Midbrain (tissue), 1 donor: ENCODE results near the gene HMCN2.

Experiments
- DNase-seq: peaks from one replicate; lab custom pipeline; 2025; lab: John Stamatoyannopoulos, UW

HMCN2 gene

GRCh38 chr9:130414910-130415746 lies 149.6 kb downstream of the HMCN2 start:
- DNase-seq: no peak

DNA sequence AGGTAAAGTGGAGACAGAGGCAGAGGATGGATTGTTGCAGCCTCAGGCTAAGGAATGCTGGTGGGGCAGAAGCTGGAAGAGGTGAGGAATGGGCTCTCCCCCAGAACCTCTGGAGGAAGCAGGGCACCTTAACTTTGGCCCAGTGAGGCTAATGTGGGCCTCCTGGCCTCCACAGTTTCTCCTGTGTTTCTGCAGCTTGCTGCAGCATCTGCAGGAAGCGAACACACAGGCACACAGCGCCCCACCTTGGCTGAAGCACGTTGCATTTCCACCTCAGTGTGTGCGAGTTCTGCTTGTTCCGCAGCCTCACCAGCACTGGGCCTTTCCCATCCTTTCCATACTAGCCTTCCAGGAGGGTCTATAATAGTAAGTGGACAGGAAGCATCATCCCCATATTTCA lies 152.0 kb downstream of the HMCN2 start:
- no peak for DNase-seq

- no peak for DNase-seq
These were observed 153.2 kb downstream of the HMCN2 start for GRCh38 chr9:130418776-130419175.

DNA sequence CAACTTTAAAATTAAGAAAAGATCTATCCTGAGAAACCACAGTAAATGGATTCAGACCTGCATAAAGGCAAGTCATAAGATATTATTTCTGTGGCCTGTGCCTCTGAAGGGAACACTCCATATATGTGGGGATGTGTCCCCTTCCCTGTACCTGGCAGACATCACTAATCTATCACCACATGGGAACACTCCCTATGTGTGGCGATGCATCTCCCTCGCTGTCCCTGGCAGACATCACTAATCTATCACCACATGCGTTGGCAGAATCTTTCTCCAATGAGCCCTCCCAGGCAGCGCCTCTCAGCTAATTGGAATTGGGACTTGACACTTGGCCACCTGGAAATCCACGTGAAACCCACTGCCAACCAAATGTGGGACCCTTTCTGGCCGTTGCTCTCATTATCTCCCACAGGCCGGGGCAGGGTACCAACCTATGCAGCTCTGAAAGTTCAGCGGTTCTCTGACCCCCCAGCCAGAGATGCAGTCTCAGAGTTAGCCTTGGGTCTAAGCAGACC lies 154.0 kb downstream of the HMCN2 start:
- no peak for DNase-seq

GRCh38 chr9:130421154-130421801 lies 155.7 kb downstream of the HMCN2 start:
- no peak for DNase-seq

- DNase-seq: no peak
These were observed 156.3 kb downstream of the HMCN2 start for GRCh38 chr9:130421802-130422276.

DNA sequence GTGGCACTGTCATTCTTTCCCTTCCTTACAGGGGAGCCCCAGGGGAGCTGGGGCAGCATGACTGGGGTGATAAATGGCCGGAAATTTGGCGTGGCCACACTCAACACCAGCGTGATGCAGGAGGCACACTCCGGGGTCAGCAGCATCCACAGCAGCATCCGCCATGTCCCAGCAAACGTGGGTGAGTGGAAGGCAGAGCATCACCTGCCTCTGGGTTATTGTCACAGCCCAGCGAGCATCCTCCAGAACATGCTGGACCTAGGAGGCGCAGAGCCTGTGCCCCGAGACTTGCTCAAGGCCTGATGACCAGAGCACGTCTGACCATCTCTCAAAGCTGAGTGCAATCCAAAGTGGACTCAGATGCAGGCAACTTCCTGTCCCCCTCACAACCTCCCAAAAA lies 157.0 kb downstream of the HMCN2 start:
- no peak for DNase-seq

DNA sequence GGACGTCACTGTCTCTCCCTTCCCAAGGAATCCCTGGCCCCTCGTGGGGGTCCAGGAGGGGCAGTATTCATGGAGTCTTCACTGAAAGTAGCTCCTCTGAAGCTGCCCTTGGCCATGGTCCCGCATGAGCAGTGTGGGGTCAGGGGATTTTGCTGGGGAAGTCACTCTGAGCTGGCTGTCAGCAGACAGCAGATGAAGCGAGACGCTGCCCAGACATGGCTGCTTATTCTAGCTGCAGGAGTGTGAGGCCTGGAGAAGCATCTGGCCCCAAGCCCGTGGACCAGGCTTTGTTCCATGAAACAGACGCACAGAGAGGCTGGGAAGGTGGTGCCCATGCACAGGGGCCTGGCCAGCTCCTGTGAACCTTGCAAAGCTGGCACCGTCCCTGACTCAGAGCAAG lies 157.7 kb downstream of the HMCN2 start:
- no peak for DNase-seq

- DNase-seq: no peak
These were observed 159.3 kb downstream of the HMCN2 start for GRCh38 chr9:130424595-130425454.

GRCh38 chr9:130425741-130426466 lies 160.3 kb downstream of the HMCN2 start:
- no peak for DNase-seq

- no peak for DNase-seq
These were observed 160.9 kb downstream of the HMCN2 start for GRCh38 chr9:130426467-130426773.

DNA sequence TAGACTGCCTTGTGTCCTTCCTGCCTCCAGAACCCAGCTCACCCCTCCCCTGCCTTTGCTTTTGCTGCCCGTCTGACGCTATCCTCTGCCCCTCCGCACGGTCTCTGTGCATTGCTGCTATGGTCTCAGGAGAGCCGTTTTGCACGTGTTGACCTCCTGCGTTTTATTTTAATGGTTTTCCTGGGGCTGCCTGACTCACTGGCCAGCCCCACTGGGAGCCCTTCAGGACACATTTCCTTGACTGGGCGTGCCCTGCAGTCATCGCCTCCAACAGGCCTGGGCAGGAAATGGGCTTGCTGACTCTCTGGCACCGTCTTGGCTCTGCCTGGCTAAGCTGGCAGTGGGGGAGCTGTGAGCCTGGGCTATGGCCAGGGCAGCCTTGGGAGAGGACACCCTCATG lies 161.3 kb downstream of the HMCN2 start:
- DNase-seq: no peak

- DNase-seq: no peak
These were observed 161.8 kb downstream of the HMCN2 start for GRCh38 chr9:130427326-130427725.

DNA sequence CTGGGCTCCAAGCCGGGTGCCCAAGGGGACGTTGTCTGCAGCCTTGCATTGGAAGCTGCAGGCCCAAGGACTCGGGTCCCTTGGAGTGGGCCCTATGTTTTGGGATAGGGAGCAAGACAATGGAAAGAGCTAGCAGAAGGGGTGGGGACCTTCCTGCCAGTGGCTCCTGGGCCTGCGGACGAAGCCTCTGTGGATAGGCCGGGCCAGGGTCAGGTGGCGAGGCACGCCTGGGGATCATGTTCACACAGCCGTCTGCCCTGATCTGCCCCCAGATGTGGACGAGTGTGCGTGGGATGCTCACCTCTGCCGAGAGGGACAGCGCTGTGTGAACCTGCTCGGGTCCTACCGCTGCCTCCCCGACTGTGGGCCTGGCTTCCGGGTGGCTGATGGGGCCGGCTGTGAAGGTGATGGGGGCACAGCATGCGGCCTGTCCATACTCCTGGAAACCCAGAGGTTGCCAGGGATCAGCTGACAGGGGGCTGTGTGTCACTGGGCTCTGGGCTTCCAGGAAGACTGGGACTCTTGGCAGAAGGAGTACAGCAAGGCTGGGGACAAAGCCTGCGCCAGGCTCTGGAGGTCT lies 162.6 kb downstream of the HMCN2 start:
- no peak for DNase-seq

GRCh38 chr9:130429381-130429780 lies 163.8 kb downstream of the HMCN2 start:
- DNase-seq: no peak

GRCh38 chr9:130429831-130430230 lies 164.3 kb downstream of the HMCN2 start:
- DNase-seq: no peak

- DNase-seq: no peak
These were observed 164.7 kb downstream of the HMCN2 start for GRCh38 chr9:130430232-130430631.

- no peak for DNase-seq
These were observed 165.4 kb downstream of the HMCN2 start for GRCh38 chr9:130430734-130431535.

GRCh38 chr9:130431536-130432303 lies 166.2 kb downstream of the HMCN2 start:
- DNase-seq: no peak

- DNase-seq: no peak
These were observed 166.8 kb downstream of the HMCN2 start for GRCh38 chr9:130432362-130432761.
